ENCODE results near the gene BRDT. TPM values are rescaled to one million over a fixed set of nuclear protein-coding genes. Genes with fewer than 3 reads are reported as not detected.
A peak's percentile ranks its signal among the peaks of the same experiment; 100 is the strongest.

BRDT gene
- total and polyA plus RNA-seq, 8 donors = not detected

GRCh38 chr1:91924146-91924545 is 25.1 kb upstream of the BRDT start:
- H3K36me3 ChIP-seq = no peaks in the 10 kb centered on the region
- TF ChIP-seq CTCF (IDR thresholded peaks at IDR 0.05) (no peak), POLR2AphosphoS5 (IDR thresholded peaks at IDR 0.05) (no peak), EP300 (IDR thresholded peaks at IDR 0.05) (no peak), POLR2A (IDR thresholded peaks at IDR 0.05) (no peak)
- DNase-seq = no peak
- no peaks in the 10 kb centered on the region for H3K9me3 ChIP-seq
- no peaks in the 10 kb centered on the region for H3K27me3 ChIP-seq
- 49 to 54% (median 49%) methylated on average over 2 of the region's 2 CpGs for WGBS, 5 donors
- intact Hi-C loops (cut with DNase I; ENCODE audit: low total_unique reads) = no loop called here
- H3K4me3 ChIP-seq = no peak overlapping the region
- H3K4me1 ChIP-seq = peaks cover 0 to 9% (median 2%) of the 10 kb centered on the region in 4 donors
- no peak overlapping the region for H3K27ac ChIP-seq

- TF ChIP-seq CTCF (IDR thresholded peaks at IDR 0.05) (no peak), POLR2AphosphoS5 (IDR thresholded peaks at IDR 0.05) (no peak), EP300 (IDR thresholded peaks at IDR 0.05) (no peak), POLR2A (IDR thresholded peaks at IDR 0.05) (no peak)
- no peaks in the 10 kb centered on the region for H3K27me3 ChIP-seq
- WGBS, 5 donors = 80 to 97% (median 89%) methylated on average over 4 of the region's 4 CpGs
Observed at GRCh38 chr1:91925644-91926435, 23.4 kb upstream of the BRDT start.

GRCh38 chr1:91928026-91928425 is 21.2 kb upstream of the BRDT start:
- H3K4me3 ChIP-seq = no peak overlapping the region
- DNase-seq = no peak
- no peaks in the 10 kb centered on the region for H3K9me3 ChIP-seq
- H3K36me3 ChIP-seq = no peaks in the 10 kb centered on the region
- no peak overlapping the region for H3K27ac ChIP-seq
- no peaks in the 10 kb centered on the region for H3K27me3 ChIP-seq
- TF ChIP-seq CTCF (IDR thresholded peaks at IDR 0.05) (no peak), POLR2AphosphoS5 (IDR thresholded peaks at IDR 0.05) (no peak), POLR2A (IDR thresholded peaks at IDR 0.05) (no peak)
- WGBS, 5 donors = 84 to 97% (median 91%) methylated on average over 2 of the region's 2 CpGs
- H3K4me1 ChIP-seq = peaks cover 0 to 12% (median 2%) of the 10 kb centered on the region in 4 donors
- intact Hi-C loops (cut with DNase I; ENCODE audit: low total_unique reads) = loop anchor here (5.0 kb wide), 2 partner anchors 416 to 646 kb away; no protein-coding TSS in a partner anchor

More at GRCh38 chr1:91925644-91926435, 23.4 kb upstream of the BRDT start:
- Histone ChIP-seq H3K27ac (no peak overlapping the region), H3K4me3 (no peak overlapping the region), H3K36me3 (no peaks in the 10 kb centered on the region), H3K4me1 (peaks cover 0 to 12% (median 2%) of the 10 kb centered on the region in 4 donors), H3K9me3 (no peaks in the 10 kb centered on the region)
- intact Hi-C loops (cut with DNase I; ENCODE audit: low total_unique reads) = loop anchor here (5.0 kb wide), 2 partner anchors 414 to 644 kb away; no protein-coding TSS in a partner anchor
- no peak for DNase-seq

- DNase-seq = peak in 1 of 2 donors; percentile 36
- intact Hi-C loops (cut with DNase I; ENCODE audit: low total_unique reads) = loop anchor here (5.0 kb wide), 2 partner anchors 417 to 647 kb away; no protein-coding TSS in a partner anchor
- Histone ChIP-seq H3K27ac (no peak overlapping the region), H3K4me3 (no peak overlapping the region), H3K36me3 (no peaks in the 10 kb centered on the region), H3K9me3 (no peaks in the 10 kb centered on the region), H3K4me1 (peaks cover 0 to 12% (median 2%) of the 10 kb centered on the region in 4 donors), H3K27me3 (no peaks in the 10 kb centered on the region)
- WGBS, 5 donors = 12 to 25% (median 13%) methylated on average over 2 of the region's 2 CpGs
- TF ChIP-seq EP300 (IDR thresholded peaks at IDR 0.05) = no peak
- no peak for TF ChIP-seq CTCF (IDR thresholded peaks at IDR 0.05)
- TF ChIP-seq POLR2AphosphoS5 (IDR thresholded peaks at IDR 0.05) = no peak
- no peak for TF ChIP-seq POLR2A (IDR thresholded peaks at IDR 0.05)
Observed at GRCh38 chr1:91929250-91929649, 20.0 kb upstream of the BRDT start.

Data from stomach (tissue), 9 donors.